Retinal pigment epithelial cell (primary cell): ENCODE measurements around the gene PAX7.

Source experiments
- DNase-seq: peaks from one replicate; pipeline ENCODE4 v3.0.0-alpha.2; 2010; ENCODE audit warnings: low read depth
- H3K4me3 ChIP-seq: 2 replicates; pipeline ENCODE4 v1.5.1; 2011; ENCODE audit warnings: mild to moderate bottlenecking, low read length, control low read depth, moderate library complexity
- TF ChIP-seq, protein P1 (sequence below): conservative IDR thresholded peaks from 2 replicates; pipeline ENCODE4 v1.5.1; 2011; ENCODE audit warnings: low read depth, low read length, control low read depth, inconsistent platforms

Gene PAX7

GRCh38 chr1:18667333-18667732, 36.7 kb downstream of the PAX7 start:
- TF ChIP-seq, protein P1, sequence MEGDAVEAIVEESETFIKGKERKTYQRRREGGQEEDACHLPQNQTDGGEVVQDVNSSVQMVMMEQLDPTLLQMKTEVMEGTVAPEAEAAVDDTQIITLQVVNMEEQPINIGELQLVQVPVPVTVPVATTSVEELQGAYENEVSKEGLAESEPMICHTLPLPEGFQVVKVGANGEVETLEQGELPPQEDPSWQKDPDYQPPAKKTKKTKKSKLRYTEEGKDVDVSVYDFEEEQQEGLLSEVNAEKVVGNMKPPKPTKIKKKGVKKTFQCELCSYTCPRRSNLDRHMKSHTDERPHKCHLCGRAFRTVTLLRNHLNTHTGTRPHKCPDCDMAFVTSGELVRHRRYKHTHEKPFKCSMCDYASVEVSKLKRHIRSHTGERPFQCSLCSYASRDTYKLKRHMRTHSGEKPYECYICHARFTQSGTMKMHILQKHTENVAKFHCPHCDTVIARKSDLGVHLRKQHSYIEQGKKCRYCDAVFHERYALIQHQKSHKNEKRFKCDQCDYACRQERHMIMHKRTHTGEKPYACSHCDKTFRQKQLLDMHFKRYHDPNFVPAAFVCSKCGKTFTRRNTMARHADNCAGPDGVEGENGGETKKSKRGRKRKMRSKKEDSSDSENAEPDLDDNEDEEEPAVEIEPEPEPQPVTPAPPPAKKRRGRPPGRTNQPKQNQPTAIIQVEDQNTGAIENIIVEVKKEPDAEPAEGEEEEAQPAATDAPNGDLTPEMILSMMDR: no peak
- no peak overlapping the region for H3K4me3 ChIP-seq
- no peak for DNase-seq

DNA sequence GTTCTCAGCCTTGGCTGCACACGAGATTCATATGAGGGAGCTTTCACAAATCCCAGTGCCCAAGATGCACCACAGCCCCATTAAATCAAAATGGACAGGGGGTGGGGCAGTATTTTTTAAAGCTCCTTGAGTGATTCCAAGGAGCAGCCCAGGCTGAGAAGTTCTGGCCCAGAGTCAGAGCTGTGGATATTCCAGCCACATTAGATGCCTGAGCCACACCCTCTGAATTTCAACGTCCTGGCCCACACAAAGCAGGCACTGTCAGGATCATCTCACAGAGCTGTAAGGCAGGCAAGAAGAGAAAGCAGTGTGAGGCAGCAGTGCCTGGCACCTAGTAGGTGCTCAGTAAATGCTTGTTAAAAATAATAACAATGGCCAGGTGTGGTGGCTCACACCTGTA, 37.4 kb downstream of the PAX7 start:
- no peak for DNase-seq

DNA sequence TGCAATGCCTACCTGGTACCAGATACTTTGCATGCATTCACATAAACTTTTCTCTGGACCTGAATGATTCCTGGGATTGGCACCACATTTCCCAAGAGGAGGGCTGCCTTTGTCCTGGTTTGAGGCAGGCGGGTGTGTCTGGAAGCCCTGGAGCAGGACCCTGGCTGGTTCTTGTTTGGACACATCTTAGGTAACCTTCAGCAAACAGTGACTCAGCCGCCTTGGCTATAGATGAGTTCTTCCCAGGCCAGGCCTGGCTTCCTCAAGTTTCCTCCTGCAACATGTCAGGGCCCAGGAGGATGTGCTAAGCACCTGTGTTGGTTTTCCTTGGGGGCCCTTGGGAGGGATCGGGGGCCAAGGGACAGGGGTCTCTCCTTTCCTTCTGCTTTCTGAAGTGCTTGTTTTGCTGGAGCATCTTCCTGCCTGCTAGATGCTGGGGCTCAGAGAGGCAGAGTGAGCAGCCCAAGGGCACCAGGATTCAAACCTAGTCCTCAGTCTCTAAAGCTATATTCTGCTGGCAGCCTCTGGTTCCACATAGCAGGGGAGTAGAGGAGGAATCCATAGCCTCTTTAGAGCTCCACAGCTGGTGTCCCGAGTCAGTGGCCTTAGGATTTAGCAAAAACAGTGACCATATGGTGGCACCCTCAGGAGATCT, 38.2 kb downstream of the PAX7 start:
- H3K4me3 ChIP-seq: no peak overlapping the region
- DNase-seq: no peak
- TF ChIP-seq, protein P1: no peak

More for the DNA sequence above, 37.4 kb downstream of the PAX7 start:
- no peak overlapping the region for H3K4me3 ChIP-seq
- TF ChIP-seq, protein P1: no peak

DNA sequence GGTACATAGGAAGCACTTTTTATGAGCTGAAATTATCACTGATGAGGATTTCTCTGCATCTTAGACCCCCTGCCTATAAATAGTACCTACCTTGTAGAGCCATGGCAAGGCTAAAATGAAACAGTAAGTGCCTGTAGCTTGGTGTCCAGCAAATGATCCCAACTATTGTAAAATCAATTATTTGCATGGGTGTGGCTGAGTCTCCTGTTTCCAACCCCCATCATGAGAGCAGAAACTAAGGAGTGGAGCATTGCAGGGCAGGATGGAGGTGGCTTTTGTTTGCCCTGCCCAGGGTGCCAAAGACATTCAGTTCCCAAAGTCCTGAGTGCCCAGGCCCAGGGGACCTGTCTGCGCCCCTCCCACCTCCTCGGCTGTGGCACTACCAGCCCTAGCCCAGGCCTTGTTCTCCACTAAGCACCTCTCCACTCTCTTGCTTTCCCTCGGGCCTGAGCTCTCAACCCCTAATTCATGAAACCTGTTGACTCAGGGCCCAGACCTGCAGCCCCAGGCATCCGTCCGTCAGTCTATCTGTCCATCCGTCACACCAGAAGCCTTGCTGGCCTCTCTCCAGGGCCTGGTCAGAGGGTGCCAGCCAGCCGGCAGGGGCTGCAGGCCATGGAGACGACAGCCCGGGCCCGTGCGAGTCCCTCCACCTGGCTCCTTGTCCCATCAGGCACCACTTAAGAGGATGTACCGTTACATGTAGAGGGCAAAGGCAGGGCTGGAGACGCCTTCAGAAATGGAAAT, 39.6 kb downstream of the PAX7 start:
- no peak for DNase-seq
- TF ChIP-seq, protein P1: no peak
- H3K4me3 ChIP-seq: no peak overlapping the region

- no peak overlapping the region for H3K4me3 ChIP-seq
- no peak for DNase-seq
- TF ChIP-seq, protein P1: no peak
Measured at GRCh38 chr1:18670868-18671225, 40.2 kb downstream of the PAX7 start.

- DNase-seq: no peak
- H3K4me3 ChIP-seq: no peak overlapping the region
- TF ChIP-seq, protein P1: no peak
Measured at GRCh38 chr1:18673976-18674375, 43.3 kb downstream of the PAX7 start.

DNA sequence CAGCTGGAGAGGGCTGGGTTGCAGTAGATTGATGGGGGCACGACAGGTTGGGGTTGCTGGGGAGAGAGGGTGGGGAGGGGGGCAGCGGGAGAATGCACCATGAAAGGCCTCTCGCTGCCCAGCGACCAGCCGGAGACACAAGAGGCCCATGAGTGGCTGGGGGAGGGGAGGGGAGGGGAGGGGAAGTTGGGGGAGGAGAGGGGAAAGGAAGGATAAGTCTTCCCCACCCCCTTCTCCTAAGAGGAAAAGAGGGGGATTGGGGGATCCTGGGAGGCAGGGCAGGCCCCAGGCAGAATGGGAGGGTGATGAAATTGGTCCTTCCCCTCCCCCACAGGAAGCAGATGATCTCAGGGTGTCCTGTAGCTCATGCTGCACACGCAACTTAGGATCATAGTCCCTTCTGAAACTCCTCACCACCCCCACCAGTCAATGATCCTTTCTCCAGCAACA, 45.7 kb downstream of the PAX7 start:
- no peak overlapping the region for H3K4me3 ChIP-seq
- TF ChIP-seq, protein P1: no peak
- no peak for DNase-seq
